Measurements from ENCODE around the gene NLRP9. TPM values are rescaled to one million over a fixed set of nuclear protein-coding genes. Genes with fewer than 3 reads are reported as not detected.

NLRP9 gene
- total RNA-seq, 1 donor from 2014 or later, result not detected

GRCh38 chr19:55717251-55717650 lies 21.0 kb downstream of the NLRP9 start:
- no peak for DNase-seq (ENCODE audit: low spot score in 2 of 2, unreplicated experiment in 2 of 2)
- H3K4me1 Mint-ChIP-seq, result no peaks in the 10 kb centered on the region
- no peak for TF ChIP-seq CTCF (IDR thresholded peaks at IDR 0.05; ENCODE audit: unreplicated experiment)
- no peaks in the 10 kb centered on the region for H3K27me3 Mint-ChIP-seq (ENCODE audit: low read depth)
- peaks cover 6% of the 10 kb centered on the region for H3K36me3 Mint-ChIP-seq
- H3K9me3 Mint-ChIP-seq, result peaks cover 63% of the 10 kb centered on the region
- H3K4me3 Mint-ChIP-seq, result no peak overlapping the region
- H3K27ac Mint-ChIP-seq, result no peak overlapping the region

- no peak for DNase-seq (ENCODE audit: low spot score in 2 of 2, unreplicated experiment in 2 of 2)
- H3K9me3 Mint-ChIP-seq, result peaks cover 63% of the 10 kb centered on the region
- peaks cover 9% of the 10 kb centered on the region for H3K36me3 Mint-ChIP-seq
- H3K27ac Mint-ChIP-seq, result no peak overlapping the region
- no peaks in the 10 kb centered on the region for H3K4me1 Mint-ChIP-seq
- TF ChIP-seq CTCF (IDR thresholded peaks at IDR 0.05; ENCODE audit: unreplicated experiment), result no peak
- H3K4me3 Mint-ChIP-seq, result no peak overlapping the region
- no peaks in the 10 kb centered on the region for H3K27me3 Mint-ChIP-seq (ENCODE audit: low read depth)
Observed at GRCh38 chr19:55716531-55716930, 21.7 kb downstream of the NLRP9 start.

GRCh38 chr19:55712804-55713631 lies 25.2 kb downstream of the NLRP9 start:
- no peak for TF ChIP-seq CTCF (IDR thresholded peaks at IDR 0.05; ENCODE audit: unreplicated experiment)
- peaks cover 54% of the 10 kb centered on the region for H3K9me3 Mint-ChIP-seq
- no peaks in the 10 kb centered on the region for H3K4me1 Mint-ChIP-seq
- H3K27me3 Mint-ChIP-seq (ENCODE audit: low read depth), result no peaks in the 10 kb centered on the region
- DNase-seq (ENCODE audit: low spot score in 2 of 2, unreplicated experiment in 2 of 2), result no peak
- H3K4me3 Mint-ChIP-seq, result no peak overlapping the region
- no peak overlapping the region for H3K27ac Mint-ChIP-seq
- H3K36me3 Mint-ChIP-seq, result peaks cover 9% of the 10 kb centered on the region

- Mint-ChIP-seq H3K27ac (no peak overlapping the region), H3K27me3 (ENCODE audit: low read depth) (no peaks in the 10 kb centered on the region), H3K4me1 (no peaks in the 10 kb centered on the region), H3K9me3 (peaks cover 52% of the 10 kb centered on the region), H3K36me3 (peaks cover 9% of the 10 kb centered on the region), H3K4me3 (no peak overlapping the region)
- DNase-seq (ENCODE audit: low spot score in 2 of 2, unreplicated experiment in 2 of 2), result no peak
- TF ChIP-seq CTCF (IDR thresholded peaks at IDR 0.05; ENCODE audit: unreplicated experiment), result no peak
Observed at GRCh38 chr19:55711719-55712118, 26.5 kb downstream of the NLRP9 start.

- Mint-ChIP-seq H3K27ac (no peak overlapping the region), H3K4me3 (no peak overlapping the region), H3K36me3 (peaks cover 33% of the 10 kb centered on the region), H3K9me3 (peaks cover 49% of the 10 kb centered on the region), H3K27me3 (ENCODE audit: low read depth) (no peaks in the 10 kb centered on the region), H3K4me1 (no peaks in the 10 kb centered on the region)
- DNase-seq (ENCODE audit: low spot score in 2 of 2, unreplicated experiment in 2 of 2), result no peak
- no peak for TF ChIP-seq CTCF (IDR thresholded peaks at IDR 0.05; ENCODE audit: unreplicated experiment)
Observed at GRCh38 chr19:55705972-55706371, 32.2 kb downstream of the NLRP9 start.
